Posterior cingulate gyrus (tissue), 11 donors: Measurements from ENCODE around the gene TOE1.
"Not testable (repeated sequence)": the region's sequence is repeated elsewhere in the genome, so short reads cannot be mapped to it uniquely, and the experiment has no call there.

Experiments
- DNase-seq, 10 donors: peaks; one replicate each; pipeline versions ENCODE4 v3.0.0 to v3.0.0-alpha.2; 2020 to 2021; ENCODE audit warnings: mixed read lengths in 3 of 10
- intact Hi-C: fragments of 100-400 bp; cut with DNase I; formaldehyde crosslinking; loops from one replicate; pipeline ENCODE4 v1.15.1; 2023

Gene TOE1

GRCh38 chr1:45348966-45349677, 9.2 kb downstream of the TOE1 start:
- peak in 1 of 10 donors; percentile 60 for DNase-seq
- intact Hi-C loops: no loop called here

- intact Hi-C loops: no loop called here
- DNase-seq: peak in 1 of 10 donors; percentile 11
Measured at GRCh38 chr1:45351508-45351907, 11.5 kb downstream of the TOE1 start.

DNA sequence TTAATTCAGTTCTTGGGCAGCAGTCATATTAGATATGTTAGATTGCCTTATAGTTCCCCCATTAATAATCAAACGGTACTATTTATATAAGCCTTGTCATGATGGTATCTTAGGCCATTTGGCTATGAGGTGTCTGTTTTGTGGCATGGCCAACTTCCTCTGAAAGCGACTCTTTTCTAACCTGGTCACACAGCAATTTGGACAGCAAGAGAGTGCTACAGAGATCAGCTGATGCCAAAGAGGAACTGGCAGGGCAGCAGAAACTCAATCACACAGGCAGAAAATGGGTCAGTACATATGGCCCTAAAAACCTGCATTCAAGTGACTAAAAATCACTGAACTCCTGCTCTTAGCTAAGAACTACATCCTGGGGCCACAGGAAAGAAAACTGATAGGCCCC, 13.7 kb downstream of the TOE1 start:
- intact Hi-C loops: no loop called here
- peak in 1 of 10 donors; percentile 24 for DNase-seq

DNA sequence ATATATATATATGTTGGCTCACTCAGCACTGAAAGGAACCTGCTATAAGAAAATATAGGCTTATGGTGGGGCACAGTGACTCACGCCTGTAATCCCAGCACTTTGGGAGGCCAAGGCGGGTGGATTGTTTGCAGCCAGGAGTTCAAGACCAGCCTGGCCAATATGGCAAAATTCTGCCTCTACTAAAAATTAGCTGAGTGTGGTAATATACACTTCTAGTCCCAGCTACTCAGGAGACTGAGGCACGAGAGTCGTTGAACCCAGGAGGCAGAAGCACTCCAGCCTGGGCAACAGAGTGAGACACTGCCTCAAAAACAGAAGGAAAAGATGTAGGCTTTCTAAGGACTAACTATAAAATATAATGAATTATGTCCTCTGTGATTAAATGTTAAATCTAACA, 14.9 kb downstream of the TOE1 start:
- DNase-seq: no peak
- intact Hi-C loops: no loop called here

DNA sequence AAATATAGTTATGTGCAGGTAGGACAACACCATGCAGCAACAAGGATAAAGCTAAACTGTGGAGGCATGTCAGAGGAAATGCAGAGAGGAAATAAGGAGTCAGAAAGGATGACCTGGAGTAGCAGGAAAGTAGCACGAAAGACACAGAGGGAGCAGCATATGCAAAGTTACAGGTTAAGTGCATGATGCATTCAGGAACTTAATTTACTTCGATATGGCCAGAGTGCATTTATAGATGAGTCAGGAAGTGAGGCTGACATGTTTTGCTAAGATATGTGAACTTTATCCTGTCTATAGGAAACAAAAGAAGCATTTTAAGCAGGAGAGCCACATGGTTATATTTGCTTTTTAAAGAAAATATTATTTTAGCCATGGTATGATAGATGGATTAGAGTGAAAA, 15.7 kb downstream of the TOE1 start:
- no peak for DNase-seq
- intact Hi-C loops: no loop called here

- DNase-seq: no peak
- intact Hi-C loops: no loop called here
Measured at GRCh38 chr1:45356186-45356585, 16.2 kb downstream of the TOE1 start.

DNA sequence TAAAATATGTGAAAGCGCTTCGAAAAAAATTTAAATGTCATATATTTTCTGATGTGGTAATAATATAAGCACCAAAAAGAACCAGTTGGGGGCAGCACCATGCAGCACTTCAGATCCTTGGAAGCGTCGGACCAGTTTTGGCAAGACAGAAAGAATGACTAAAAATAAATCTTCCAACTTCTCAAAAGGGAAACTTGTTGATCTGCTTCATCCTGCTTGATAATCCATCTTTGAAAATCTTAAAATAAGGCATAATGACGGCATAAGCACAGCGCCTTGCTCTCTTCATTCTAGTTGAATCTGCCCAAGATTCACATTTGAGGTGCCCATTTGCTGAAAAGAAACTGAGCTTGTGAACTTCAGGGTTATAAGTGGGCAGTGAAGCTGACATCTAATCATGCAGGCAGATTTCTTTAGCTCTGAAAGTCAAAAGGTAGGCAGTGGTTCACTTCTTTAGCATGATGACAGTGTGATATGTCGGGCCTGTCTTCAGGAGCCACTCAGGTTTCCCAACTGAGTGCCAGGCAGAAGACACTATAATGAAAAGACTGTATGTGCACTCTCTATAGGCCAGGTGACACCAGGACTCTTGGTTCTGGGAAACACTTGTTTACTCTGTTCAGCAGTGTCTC, 20.0 kb downstream of the TOE1 start:
- DNase-seq: peak in 8 of 10 donors; percentile 51 to 94 (median 72)

DNA sequence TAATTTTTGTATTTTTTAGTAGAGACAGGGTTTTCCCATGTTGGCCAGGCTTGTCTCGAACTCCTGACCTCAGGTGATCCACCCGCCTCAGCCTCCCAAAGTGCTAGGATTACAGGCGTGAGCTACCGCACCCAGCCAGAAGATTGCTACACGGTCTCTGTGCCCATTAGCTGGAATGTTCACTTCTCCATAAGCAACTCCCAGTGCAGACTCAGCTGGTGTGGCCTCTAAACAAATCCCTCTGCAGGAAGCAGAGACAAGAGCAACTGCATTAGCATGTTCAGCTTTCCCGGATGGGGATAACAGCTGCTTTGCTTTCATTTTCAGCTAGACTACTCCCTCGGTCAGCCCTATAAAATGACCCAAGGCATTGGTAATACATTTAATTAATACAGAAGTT, 21.0 kb downstream of the TOE1 start:
- peak in 1 of 10 donors; percentile 30 for DNase-seq

More for the DNA sequence above, 20.0 kb downstream of the TOE1 start:
- intact Hi-C loops: loop anchor here (1.0 to 5.0 kb wide), 2 partner anchors 133 to 212 kb away; no protein-coding TSS in a partner anchor

DNA sequence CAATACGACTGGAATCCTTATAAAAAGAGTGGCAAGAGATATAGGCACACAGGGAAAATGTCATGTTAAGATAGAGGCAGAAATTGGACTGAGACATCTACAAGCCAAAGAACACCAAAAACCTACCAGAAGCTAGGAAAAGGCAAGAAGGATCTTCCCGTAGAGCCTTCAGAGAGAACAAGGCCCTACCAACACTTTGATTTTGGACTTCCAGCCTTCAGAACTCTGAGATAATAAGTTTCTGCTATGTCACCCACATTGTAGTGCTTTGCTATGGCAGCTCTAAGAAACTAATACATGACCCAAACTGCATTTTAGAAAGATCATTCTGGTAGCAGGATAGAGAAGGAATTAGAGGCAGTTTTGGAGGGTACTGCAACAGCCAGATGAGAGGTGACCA, 24.3 kb downstream of the TOE1 start:
- DNase-seq: no peak
- intact Hi-C loops: loop anchor here (5.0 kb wide), 1 partner anchor 208 kb away; no protein-coding TSS in a partner anchor

More for the DNA sequence above, 21.0 kb downstream of the TOE1 start:
- intact Hi-C loops: loop anchor here (5.0 kb wide), 1 partner anchor 211 kb away; no protein-coding TSS in a partner anchor

GRCh38 chr1:45365051-45365450, 25.1 kb downstream of the TOE1 start:
- peak in 1 of 10 donors; percentile 28 for DNase-seq
- intact Hi-C loops: no loop called here

- intact Hi-C loops: no loop called here
- no peak for DNase-seq
Measured at GRCh38 chr1:45370575-45370974, 30.6 kb downstream of the TOE1 start.

- DNase-seq: no peak
Measured at GRCh38 chr1:45373573-45373972, 33.6 kb downstream of the TOE1 start.

GRCh38 chr1:45375104-45376090, 35.4 kb downstream of the TOE1 start:
- DNase-seq: no peak
- intact Hi-C loops: no loop called here

More at GRCh38 chr1:45373573-45373972, 33.6 kb downstream of the TOE1 start:
- intact Hi-C loops: no loop called here

DNA sequence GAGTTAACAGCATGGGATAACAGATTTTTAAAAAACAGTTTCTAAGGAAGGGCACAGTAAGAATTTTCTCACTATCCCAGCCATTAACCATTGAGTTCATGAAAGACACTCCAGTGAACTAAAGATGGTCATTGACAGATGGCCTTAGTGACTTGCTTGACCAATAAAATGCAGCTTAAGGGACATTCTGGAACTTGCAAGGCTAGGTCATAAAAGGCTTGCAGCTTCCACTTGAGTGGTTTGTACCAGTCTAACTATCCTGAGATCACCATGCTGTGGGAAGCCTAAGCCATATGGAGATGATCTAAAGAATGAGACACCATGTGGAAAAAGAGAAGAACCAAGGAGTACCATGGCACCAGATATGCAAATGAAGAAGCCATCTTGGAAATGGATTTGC, 38.2 kb downstream of the TOE1 start:
- intact Hi-C loops: no loop called here
- no peak for DNase-seq

- intact Hi-C loops: no loop called here
Measured at GRCh38 chr1:45379524-45379923, 39.6 kb downstream of the TOE1 start.

GRCh38 chr1:45380125-45380524, 40.2 kb downstream of the TOE1 start:
- DNase-seq: no peak
- intact Hi-C loops: no loop called here

More at GRCh38 chr1:45379524-45379923, 39.6 kb downstream of the TOE1 start:
- no peak for DNase-seq

DNA sequence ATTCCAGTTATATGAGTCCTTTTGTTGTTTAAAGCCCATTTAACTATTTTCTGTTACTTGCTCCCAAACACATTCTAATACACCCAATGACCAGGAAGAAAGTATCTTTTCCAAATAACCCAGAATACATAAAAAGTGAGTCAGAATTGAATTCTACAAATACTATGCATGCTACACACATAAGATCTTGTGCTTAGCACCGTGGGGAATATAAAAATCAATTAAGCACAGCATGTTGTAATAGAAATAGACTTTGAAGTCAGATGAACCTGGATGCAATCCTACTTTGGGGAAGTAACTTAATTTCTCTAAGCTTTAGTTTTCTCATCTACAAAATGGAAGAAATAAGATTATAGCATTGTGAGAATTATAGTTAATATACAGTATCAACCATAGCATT, 40.8 kb downstream of the TOE1 start:
- no peak for DNase-seq
- intact Hi-C loops: no loop called here

DNA sequence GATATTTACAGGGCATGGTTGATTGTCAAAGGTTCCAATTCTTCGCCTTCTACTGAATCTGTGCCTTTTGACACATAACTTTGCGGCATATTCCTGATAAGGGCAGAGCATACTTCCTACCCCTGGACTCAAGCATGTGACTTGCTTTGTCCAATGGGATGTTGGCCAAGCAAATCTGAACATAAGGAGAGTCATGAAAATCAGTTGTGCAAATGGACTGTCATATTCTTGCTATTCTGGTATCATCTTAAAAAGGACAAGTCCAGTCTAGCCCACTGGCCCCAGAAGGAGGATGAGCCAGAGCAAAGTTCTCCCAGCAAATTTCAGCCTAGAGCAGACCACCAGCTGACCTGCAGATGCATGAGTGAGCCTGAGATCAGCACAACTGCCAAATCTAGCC, 41.3 kb downstream of the TOE1 start:
- DNase-seq: no peak
- intact Hi-C loops: no loop called here

DNA sequence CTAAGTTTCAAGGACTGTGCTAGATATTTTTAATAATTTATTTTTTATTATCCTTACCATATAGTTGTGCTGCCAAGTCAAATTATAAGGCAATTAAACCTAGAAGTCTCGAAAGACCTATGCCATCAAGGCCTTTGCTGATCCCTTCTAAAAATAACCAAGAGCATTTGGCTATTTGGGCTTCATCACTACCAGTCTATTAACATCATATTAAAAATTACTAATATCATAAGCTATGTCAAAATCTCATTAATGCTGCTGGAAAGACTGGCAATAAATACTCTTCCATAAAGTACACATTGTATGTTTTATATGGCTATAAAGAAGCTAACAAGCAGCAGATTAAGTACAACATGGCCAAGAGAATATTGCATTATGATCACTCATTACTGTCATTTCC, 43.2 kb downstream of the TOE1 start:
- intact Hi-C loops: no loop called here
- DNase-seq: no peak

- intact Hi-C loops, DNase-seq: not testable (repeated sequence)
Measured at GRCh38 chr1:45384213-45384612, 44.2 kb downstream of the TOE1 start.

- intact Hi-C loops: no loop called here
- DNase-seq: no peak
Measured at GRCh38 chr1:45385302-45385701, 45.3 kb downstream of the TOE1 start.
